ENCODE data around the gene DEPDC1. TPM values are rescaled to one million over a fixed set of nuclear protein-coding genes. Genes with fewer than 3 reads are reported as not detected.

DEPDC1 gene
- total and polyA plus RNA-seq, 4 donors = 0.52 to 18.3 (median 0.58) TPM; not detected in 1

DNA sequence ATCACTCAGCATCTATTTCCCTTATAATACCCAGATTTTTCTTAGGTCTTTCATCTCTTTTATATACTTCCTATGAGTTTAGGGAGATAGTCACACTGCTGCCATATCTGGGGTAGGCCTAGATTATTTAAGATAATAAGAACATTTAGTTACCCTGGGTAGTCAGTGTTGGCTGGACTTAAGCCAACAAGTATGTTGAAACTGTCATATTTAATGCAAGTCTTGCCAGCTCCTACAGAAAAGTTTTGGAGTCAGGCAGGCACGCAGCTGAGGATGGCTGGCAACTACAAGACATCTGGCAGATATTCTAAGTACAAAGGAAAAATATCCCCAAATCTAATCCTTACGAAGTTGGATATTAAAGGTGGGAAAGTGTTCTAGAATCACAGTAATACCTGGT lies 19.2 kb upstream of the DEPDC1 start:
- no peak overlapping the region for H3K9ac ChIP-seq (ENCODE audit: low read depth in 1 of 2, low read length in 2 of 2)
- 75% methylated on average over 2 of the region's 2 CpGs for WGBS
- H3K27ac ChIP-seq (ENCODE audit: low read depth in 1 of 2, low read length in 2 of 2) = no peak overlapping the region
- no peaks in the 10 kb centered on the region for H3K9me3 ChIP-seq (ENCODE audit: control insufficient read depth in 4 of 4, low read length in 3 of 4)
- H3K36me3 ChIP-seq (ENCODE audit: control insufficient read depth in 4 of 4, insufficient read depth in 3 of 4, low read depth in 1 of 4, low read length in 3 of 4) = no peaks in the 10 kb centered on the region
- peaks cover 0 to 5% (median 0%) of the 10 kb centered on the region in 4 donors for H3K27me3 ChIP-seq (ENCODE audit: control insufficient read depth in 4 of 4, insufficient read depth in 4 of 4, low read length in 3 of 4)
- no peaks in the 10 kb centered on the region for H3K4me1 ChIP-seq (ENCODE audit: control insufficient read depth in 4 of 4, insufficient read depth in 4 of 4, low read length in 3 of 4)
- H3K4me3 ChIP-seq (ENCODE audit: low read depth in 1 of 3, low read length in 3 of 3) = no peak overlapping the region
- TF ChIP-seq, protein P1, sequence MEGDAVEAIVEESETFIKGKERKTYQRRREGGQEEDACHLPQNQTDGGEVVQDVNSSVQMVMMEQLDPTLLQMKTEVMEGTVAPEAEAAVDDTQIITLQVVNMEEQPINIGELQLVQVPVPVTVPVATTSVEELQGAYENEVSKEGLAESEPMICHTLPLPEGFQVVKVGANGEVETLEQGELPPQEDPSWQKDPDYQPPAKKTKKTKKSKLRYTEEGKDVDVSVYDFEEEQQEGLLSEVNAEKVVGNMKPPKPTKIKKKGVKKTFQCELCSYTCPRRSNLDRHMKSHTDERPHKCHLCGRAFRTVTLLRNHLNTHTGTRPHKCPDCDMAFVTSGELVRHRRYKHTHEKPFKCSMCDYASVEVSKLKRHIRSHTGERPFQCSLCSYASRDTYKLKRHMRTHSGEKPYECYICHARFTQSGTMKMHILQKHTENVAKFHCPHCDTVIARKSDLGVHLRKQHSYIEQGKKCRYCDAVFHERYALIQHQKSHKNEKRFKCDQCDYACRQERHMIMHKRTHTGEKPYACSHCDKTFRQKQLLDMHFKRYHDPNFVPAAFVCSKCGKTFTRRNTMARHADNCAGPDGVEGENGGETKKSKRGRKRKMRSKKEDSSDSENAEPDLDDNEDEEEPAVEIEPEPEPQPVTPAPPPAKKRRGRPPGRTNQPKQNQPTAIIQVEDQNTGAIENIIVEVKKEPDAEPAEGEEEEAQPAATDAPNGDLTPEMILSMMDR (IDR thresholded peaks at IDR 0.05; ENCODE audit: low read depth, low read length, missing input control) = no peak
- TF ChIP-seq RXRA (IDR thresholded peaks at IDR 0.05) (no peak), NR2F2 (IDR thresholded peaks at IDR 0.05) (no peak), YY1 (IDR thresholded peaks at IDR 0.05) (no peak), FOXA2 (IDR thresholded peaks at IDR 0.05) (no peak), FOXA1 (IDR thresholded peaks at IDR 0.05) (no peak), TAF1 (conservative IDR thresholded peaks at IDR 0.05) (no peak)
- TF ChIP-seq, protein P2, sequence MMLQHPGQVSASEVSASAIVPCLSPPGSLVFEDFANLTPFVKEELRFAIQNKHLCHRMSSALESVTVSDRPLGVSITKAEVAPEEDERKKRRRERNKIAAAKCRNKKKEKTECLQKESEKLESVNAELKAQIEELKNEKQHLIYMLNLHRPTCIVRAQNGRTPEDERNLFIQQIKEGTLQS (IDR thresholded peaks at IDR 0.05) = no peak
- TF ChIP-seq, protein P3, sequence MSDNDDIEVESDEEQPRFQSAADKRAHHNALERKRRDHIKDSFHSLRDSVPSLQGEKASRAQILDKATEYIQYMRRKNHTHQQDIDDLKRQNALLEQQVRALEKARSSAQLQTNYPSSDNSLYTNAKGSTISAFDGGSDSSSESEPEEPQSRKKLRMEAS (IDR thresholded peaks at IDR 0.05) = no peak
- DNase-seq (ENCODE audit: low spot score) = no peak

DNA sequence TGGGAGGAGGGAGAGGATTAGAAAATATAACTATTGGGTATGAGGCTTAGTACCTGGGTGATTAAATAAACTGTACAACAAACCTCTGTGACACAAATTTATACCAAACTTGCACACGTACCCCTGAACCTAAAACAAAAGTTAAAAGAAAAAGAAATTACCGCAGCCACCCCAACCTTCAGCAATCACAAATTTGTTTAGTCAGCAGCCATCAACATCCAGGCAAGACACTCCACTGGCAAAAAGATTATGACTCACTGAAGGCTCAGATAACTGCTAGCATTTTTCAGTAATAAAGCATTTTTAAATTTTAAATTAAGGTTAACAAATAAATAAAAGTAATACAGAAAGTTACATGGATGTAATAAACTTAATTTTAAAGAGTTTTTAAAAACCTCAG lies 14.4 kb upstream of the DEPDC1 start:
- Histone ChIP-seq H3K9me3 (ENCODE audit: control insufficient read depth in 4 of 4, low read length in 3 of 4) (no peaks in the 10 kb centered on the region), H3K4me1 (ENCODE audit: control insufficient read depth in 4 of 4, insufficient read depth in 4 of 4, low read length in 3 of 4) (no peaks in the 10 kb centered on the region), H3K9ac (ENCODE audit: low read depth in 1 of 2, low read length in 2 of 2) (no peak overlapping the region), H3K27ac (ENCODE audit: low read depth in 1 of 2, low read length in 2 of 2) (no peak overlapping the region), H3K27me3 (ENCODE audit: control insufficient read depth in 4 of 4, insufficient read depth in 4 of 4, low read length in 3 of 4) (no peaks in the 10 kb centered on the region), H3K4me3 (ENCODE audit: low read depth in 1 of 3, low read length in 3 of 3) (no peak overlapping the region), H3K36me3 (ENCODE audit: control insufficient read depth in 4 of 4, insufficient read depth in 3 of 4, low read depth in 1 of 4, low read length in 3 of 4) (no peaks in the 10 kb centered on the region)
- TF ChIP-seq SP1 (IDR thresholded peaks at IDR 0.05) (no peak), JUND (IDR thresholded peaks at IDR 0.05) (no peak), RXRA (IDR thresholded peaks at IDR 0.05) (no peak), GABPA (IDR thresholded peaks at IDR 0.05 in 1 of 2, conservative IDR thresholded peaks at IDR 0.05 in 1 of 2) (no peak), EGR1 (IDR thresholded peaks at IDR 0.05; ENCODE audit: low read depth in 2 of 2) (no peak), FOXA2 (IDR thresholded peaks at IDR 0.05) (no peak), HNF4G (IDR thresholded peaks at IDR 0.05) (no peak), TAF1 (conservative IDR thresholded peaks at IDR 0.05) (no peak)
- TF ChIP-seq, protein P1 (IDR thresholded peaks at IDR 0.05; ENCODE audit: low read depth, low read length, missing input control) = no peak
- TF ChIP-seq, protein P3 (IDR thresholded peaks at IDR 0.05) = no peak
- 97% methylated on average over 2 of the region's 2 CpGs for WGBS
- no peak for DNase-seq (ENCODE audit: low spot score)

DNA sequence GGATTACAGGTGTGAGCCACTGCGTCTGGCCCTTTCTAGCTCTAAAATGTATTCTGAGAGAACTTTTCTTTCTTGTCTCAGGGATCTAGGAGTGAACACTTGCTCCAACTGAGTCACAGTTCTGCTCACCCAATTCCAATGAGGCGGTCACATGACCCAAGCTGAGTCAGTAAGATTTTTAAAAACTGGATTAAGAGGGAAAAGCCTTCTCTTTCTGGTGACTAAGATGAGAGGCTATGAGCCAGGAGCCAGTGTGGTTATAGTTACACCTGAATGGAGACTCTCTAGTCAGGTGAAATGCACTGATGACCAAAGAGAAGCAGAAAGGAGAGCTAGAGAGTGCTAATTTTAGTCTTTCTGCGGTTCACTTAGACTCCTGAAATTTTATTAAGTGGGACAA lies 9.5 kb upstream of the DEPDC1 start:
- 87% methylated on average over 3 of the region's 3 CpGs for WGBS
- no peaks in the 10 kb centered on the region for H3K4me1 ChIP-seq (ENCODE audit: control insufficient read depth in 4 of 4, insufficient read depth in 4 of 4, low read length in 3 of 4)
- no peak overlapping the region for H3K9ac ChIP-seq (ENCODE audit: low read depth in 1 of 2, low read length in 2 of 2)
- no peaks in the 10 kb centered on the region for H3K9me3 ChIP-seq (ENCODE audit: control insufficient read depth in 4 of 4, low read length in 3 of 4)
- H3K36me3 ChIP-seq (ENCODE audit: control insufficient read depth in 4 of 4, insufficient read depth in 3 of 4, low read depth in 1 of 4, low read length in 3 of 4) = no peaks in the 10 kb centered on the region
- no peak for DNase-seq (ENCODE audit: low spot score)
- no peak overlapping the region for H3K4me3 ChIP-seq (ENCODE audit: low read depth in 1 of 3, low read length in 3 of 3)
- no peaks in the 10 kb centered on the region for H3K27me3 ChIP-seq (ENCODE audit: control insufficient read depth in 4 of 4, insufficient read depth in 4 of 4, low read length in 3 of 4)
- TF ChIP-seq HNF4A (conservative IDR thresholded peaks at IDR 0.05) = no peak
- no peak for TF ChIP-seq FOXA2 (IDR thresholded peaks at IDR 0.05)
- TF ChIP-seq, protein P4, sequence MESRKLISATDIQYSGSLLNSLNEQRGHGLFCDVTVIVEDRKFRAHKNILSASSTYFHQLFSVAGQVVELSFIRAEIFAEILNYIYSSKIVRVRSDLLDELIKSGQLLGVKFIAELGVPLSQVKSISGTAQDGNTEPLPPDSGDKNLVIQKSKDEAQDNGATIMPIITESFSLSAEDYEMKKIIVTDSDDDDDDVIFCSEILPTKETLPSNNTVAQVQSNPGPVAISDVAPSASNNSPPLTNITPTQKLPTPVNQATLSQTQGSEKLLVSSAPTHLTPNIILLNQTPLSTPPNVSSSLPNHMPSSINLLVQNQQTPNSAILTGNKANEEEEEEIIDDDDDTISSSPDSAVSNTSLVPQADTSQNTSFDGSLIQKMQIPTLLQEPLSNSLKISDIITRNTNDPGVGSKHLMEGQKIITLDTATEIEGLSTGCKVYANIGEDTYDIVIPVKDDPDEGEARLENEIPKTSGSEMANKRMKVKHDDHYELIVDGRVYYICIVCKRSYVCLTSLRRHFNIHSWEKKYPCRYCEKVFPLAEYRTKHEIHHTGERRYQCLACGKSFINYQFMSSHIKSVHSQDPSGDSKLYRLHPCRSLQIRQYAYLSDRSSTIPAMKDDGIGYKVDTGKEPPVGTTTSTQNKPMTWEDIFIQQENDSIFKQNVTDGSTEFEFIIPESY (IDR thresholded peaks at IDR 0.05) = no peak
- no peak for TF ChIP-seq TAF1 (conservative IDR thresholded peaks at IDR 0.05)
- no peak for TF ChIP-seq EGR1 (IDR thresholded peaks at IDR 0.05; ENCODE audit: low read depth in 2 of 2)
- TF ChIP-seq, protein P5, sequence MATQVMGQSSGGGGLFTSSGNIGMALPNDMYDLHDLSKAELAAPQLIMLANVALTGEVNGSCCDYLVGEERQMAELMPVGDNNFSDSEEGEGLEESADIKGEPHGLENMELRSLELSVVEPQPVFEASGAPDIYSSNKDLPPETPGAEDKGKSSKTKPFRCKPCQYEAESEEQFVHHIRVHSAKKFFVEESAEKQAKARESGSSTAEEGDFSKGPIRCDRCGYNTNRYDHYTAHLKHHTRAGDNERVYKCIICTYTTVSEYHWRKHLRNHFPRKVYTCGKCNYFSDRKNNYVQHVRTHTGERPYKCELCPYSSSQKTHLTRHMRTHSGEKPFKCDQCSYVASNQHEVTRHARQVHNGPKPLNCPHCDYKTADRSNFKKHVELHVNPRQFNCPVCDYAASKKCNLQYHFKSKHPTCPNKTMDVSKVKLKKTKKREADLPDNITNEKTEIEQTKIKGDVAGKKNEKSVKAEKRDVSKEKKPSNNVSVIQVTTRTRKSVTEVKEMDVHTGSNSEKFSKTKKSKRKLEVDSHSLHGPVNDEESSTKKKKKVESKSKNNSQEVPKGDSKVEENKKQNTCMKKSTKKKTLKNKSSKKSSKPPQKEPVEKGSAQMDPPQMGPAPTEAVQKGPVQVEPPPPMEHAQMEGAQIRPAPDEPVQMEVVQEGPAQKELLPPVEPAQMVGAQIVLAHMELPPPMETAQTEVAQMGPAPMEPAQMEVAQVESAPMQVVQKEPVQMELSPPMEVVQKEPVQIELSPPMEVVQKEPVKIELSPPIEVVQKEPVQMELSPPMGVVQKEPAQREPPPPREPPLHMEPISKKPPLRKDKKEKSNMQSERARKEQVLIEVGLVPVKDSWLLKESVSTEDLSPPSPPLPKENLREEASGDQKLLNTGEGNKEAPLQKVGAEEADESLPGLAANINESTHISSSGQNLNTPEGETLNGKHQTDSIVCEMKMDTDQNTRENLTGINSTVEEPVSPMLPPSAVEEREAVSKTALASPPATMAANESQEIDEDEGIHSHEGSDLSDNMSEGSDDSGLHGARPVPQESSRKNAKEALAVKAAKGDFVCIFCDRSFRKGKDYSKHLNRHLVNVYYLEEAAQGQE (IDR thresholded peaks at IDR 0.05) = no peak
- no peak for TF ChIP-seq SP1 (IDR thresholded peaks at IDR 0.05)
- TF ChIP-seq JUND (IDR thresholded peaks at IDR 0.05) = no peak
- no peak overlapping the region for H3K27ac ChIP-seq (ENCODE audit: low read depth in 1 of 2, low read length in 2 of 2)

Data from liver (tissue), 9 donors.